ENCODE measurements around the gene MTFR2. TPM values are rescaled to one million over a fixed set of nuclear protein-coding genes. Genes with fewer than 3 reads are reported as not detected.

Gene MTFR2
- polyA plus RNA-seq, 3 donors: 0.41 to 0.79 (median 0.60) TPM

GRCh38 chr6:136213012-136213539, 37.0 kb downstream of the MTFR2 start:
- Mint-ChIP-seq H3K27me3 (ENCODE audit: low read depth in 3 of 3) (peaks cover 0 to 2% (median 0%) of the 10 kb centered on the region in 3 donors), H3K36me3 (no peaks in the 10 kb centered on the region), H3K4me3 (no peak overlapping the region), H3K9me3 (peaks cover 0 to 6% (median 2%) of the 10 kb centered on the region in 7 donors), H3K4me1 (peaks cover 21% of the 10 kb centered on the region), H3K27ac (no peak overlapping the region)
- Histone ChIP-seq H3K9ac (ENCODE audit: insufficient read depth, low read length, poor library complexity, severe bottlenecking) (no peak overlapping the region), H4K20me1 (ENCODE audit: insufficient read depth, low read length) (no peaks in the 10 kb centered on the region), H3K79me2 (ENCODE audit: insufficient read depth, low read length) (no peaks in the 10 kb centered on the region), H3K4me1 (ENCODE audit: control insufficient read depth in 1 of 2, insufficient read depth in 2 of 2, low read length in 2 of 2) (peaks cover 12 to 13% of the 10 kb centered on the region in 2 donors), H3K4me3 (replicated peaks in 1 of 3; ENCODE audit: low read depth in 2 of 3, low read length in 3 of 3) (no peak overlapping the region), H3K9me3 (replicated peaks in 1 of 2; ENCODE audit: control insufficient read depth in 1 of 2, insufficient read depth in 1 of 2, low read length in 2 of 2) (no peaks in the 10 kb centered on the region), H3K4me2 (replicated peaks; ENCODE audit: extremely low read depth, low read length, poor library complexity, severe bottlenecking) (no peak overlapping the region), H2AFZ (ENCODE audit: insufficient read depth, low read depth, low read length, poor library complexity, severe bottlenecking) (no peak overlapping the region), H3K27ac (ENCODE audit: low read depth in 1 of 2, low read length in 2 of 2) (no peak overlapping the region), H3K36me3 (replicated peaks in 1 of 2; ENCODE audit: control insufficient read depth in 1 of 2, insufficient read depth in 2 of 2, low read length in 2 of 2) (no peaks in the 10 kb centered on the region), H3K27me3 (ENCODE audit: control insufficient read depth in 2 of 2, insufficient read depth in 2 of 2, low read length in 2 of 2) (no peaks in the 10 kb centered on the region)
- no peak for DNase-seq
- intact Hi-C loops (cut with micrococcal nuclease): no loop called here
- no peak for TF ChIP-seq CTCF (IDR thresholded peaks at IDR 0.05)
- no CpG with 5 or more reads among the region's 5 CpGs for WGBS (ENCODE audit: insufficient coverage)

GRCh38 chr6:136212608-136213007, 37.5 kb downstream of the MTFR2 start:
- Mint-ChIP-seq H3K27ac (no peak overlapping the region), H3K4me3 (no peak overlapping the region), H3K36me3 (no peaks in the 10 kb centered on the region), H3K27me3 (ENCODE audit: low read depth in 3 of 3) (peaks cover 0 to 2% (median 0%) of the 10 kb centered on the region in 3 donors), H3K4me1 (peaks cover 21% of the 10 kb centered on the region), H3K9me3 (peaks cover 0 to 6% (median 2%) of the 10 kb centered on the region in 7 donors)
- Histone ChIP-seq H2AFZ (ENCODE audit: insufficient read depth, low read depth, low read length, poor library complexity, severe bottlenecking) (no peak overlapping the region), H3K9me3 (replicated peaks in 1 of 2; ENCODE audit: control insufficient read depth in 1 of 2, insufficient read depth in 1 of 2, low read length in 2 of 2) (no peaks in the 10 kb centered on the region), H3K79me2 (ENCODE audit: insufficient read depth, low read length) (no peaks in the 10 kb centered on the region), H3K36me3 (replicated peaks in 1 of 2; ENCODE audit: control insufficient read depth in 1 of 2, insufficient read depth in 2 of 2, low read length in 2 of 2) (no peaks in the 10 kb centered on the region), H3K4me1 (ENCODE audit: control insufficient read depth in 1 of 2, insufficient read depth in 2 of 2, low read length in 2 of 2) (peaks cover 12 to 13% of the 10 kb centered on the region in 2 donors), H3K27me3 (ENCODE audit: control insufficient read depth in 2 of 2, insufficient read depth in 2 of 2, low read length in 2 of 2) (no peaks in the 10 kb centered on the region), H4K20me1 (ENCODE audit: insufficient read depth, low read length) (no peaks in the 10 kb centered on the region), H3K9ac (ENCODE audit: insufficient read depth, low read length, poor library complexity, severe bottlenecking) (no peak overlapping the region), H3K4me3 (replicated peaks in 1 of 3; ENCODE audit: low read depth in 2 of 3, low read length in 3 of 3) (no peak overlapping the region), H3K4me2 (replicated peaks; ENCODE audit: extremely low read depth, low read length, poor library complexity, severe bottlenecking) (no peak overlapping the region), H3K27ac (ENCODE audit: low read depth in 1 of 2, low read length in 2 of 2) (no peak overlapping the region)
- no CpG with 5 or more reads among the region's 2 CpGs for WGBS (ENCODE audit: insufficient coverage)
- intact Hi-C loops (cut with micrococcal nuclease): no loop called here
- TF ChIP-seq CTCF (IDR thresholded peaks at IDR 0.05): no peak
- DNase-seq: no peak
